GM20000 (cell line): ENCODE measurements around the gene RABGAP1L.
"Not testable (repeated sequence)": the region's sequence is repeated elsewhere in the genome, so short reads cannot be mapped to it uniquely, and the experiment has no call there.

ENCODE experiments used
- DNase-seq: peaks from one replicate; pipeline ENCODE4 v3.0.0; 2012; ENCODE audit warnings: low spot score
- CTCF ChIP-seq: IDR thresholded peaks from 2 replicates; pipeline ENCODE4 v1.5.1; 2012; ENCODE audit warnings: mild to moderate bottlenecking, control low read depth; ENCODE audit errors: extremely low read depth, missing control alignments

RABGAP1L gene

GRCh38 chr1:174159252-174160108, at the start of gene RABGAP1L:
Gene RABGAP1L (plus strand): TSS chr1:174159520.
- peak; percentile 94 for DNase-seq
- TF ChIP-seq CTCF, result no peak

- DNase-seq, result no peak
Measured at GRCh38 chr1:174110053-174110452, 49.3 kb upstream of the RABGAP1L start.

GRCh38 chr1:174112489-174113162, 46.7 kb upstream of the RABGAP1L start:
- no peak for DNase-seq
- no peak for TF ChIP-seq CTCF

More at GRCh38 chr1:174110053-174110452, 49.3 kb upstream of the RABGAP1L start:
- TF ChIP-seq CTCF, result no peak

- DNase-seq, result no peak
- TF ChIP-seq CTCF, result no peak
Measured at GRCh38 chr1:174114106-174114505, 45.2 kb upstream of the RABGAP1L start.

GRCh38 chr1:174114788-174115448, 44.4 kb upstream of the RABGAP1L start:
- no peak for TF ChIP-seq CTCF
- peak; percentile 18 for DNase-seq

- no peak for DNase-seq
- TF ChIP-seq CTCF, result no peak
Measured at GRCh38 chr1:174116042-174116441, 43.3 kb upstream of the RABGAP1L start.

- TF ChIP-seq CTCF, result no peak
- DNase-seq, result no peak
Measured at GRCh38 chr1:174118751-174119150, 40.6 kb upstream of the RABGAP1L start.

- DNase-seq, result not testable (repeated sequence)
Measured at GRCh38 chr1:174122318-174122717, 37.0 kb upstream of the RABGAP1L start.
